Measurements from ENCODE around the gene FFAR1. TPM values are rescaled to one million over a fixed set of nuclear protein-coding genes. Genes with fewer than 3 reads are reported as not detected.

FFAR1 gene
- total and polyA plus RNA-seq, 2 experiments from 2014 or later: not detected

GRCh38 chr19:35388277-35389054 is 40.8 kb downstream of the FFAR1 start:
- H3F3A ChIP-seq (replicated peaks; ENCODE audit: low read depth): no peaks in the 10 kb centered on the region
- H3K27me3 ChIP-seq (ENCODE audit: insufficient read depth): no peaks in the 10 kb centered on the region
- no peak overlapping the region for H3K27ac ChIP-seq (ENCODE audit: low read depth)
- no peaks in the 10 kb centered on the region for H3K79me2 ChIP-seq (replicated peaks; ENCODE audit: insufficient read depth)
- H3K27me3 Mint-ChIP-seq (ENCODE audit: insufficient read depth, low read depth, poor library complexity): no peaks in the 10 kb centered on the region
- TF ChIP-seq ZNF462 (CRISPR knock-in tag; IDR thresholded peaks at IDR 0.05): no peak
- no peak for TF ChIP-seq ZNF114 (CRISPR knock-in tag; IDR thresholded peaks at IDR 0.05)
- TF ChIP-seq JUNB (IDR thresholded peaks at IDR 0.05; ENCODE audit: unreplicated experiment): no peak
- no peak for TF ChIP-seq EZH2 (IDR thresholded peaks at IDR 0.05; ENCODE audit: low read depth, unreplicated experiment)
- TF ChIP-seq EZH2phosphoT487 (IDR thresholded peaks at IDR 0.05; ENCODE audit: unreplicated experiment): no peak
- TF ChIP-seq NANOG (IDR thresholded peaks at IDR 0.05; ENCODE audit: borderline replicate concordance): no peak
- TF ChIP-seq CTCF (conservative IDR thresholded peaks at IDR 0.05; ENCODE audit: low read depth in 2 of 2): no peak
- no peak for TF ChIP-seq STAT1 (IDR thresholded peaks at IDR 0.05; ENCODE audit: unreplicated experiment)
- TF ChIP-seq CREB1 (CRISPR knock-in tag; IDR thresholded peaks at IDR 0.05; ENCODE audit: low read depth): no peak
- no peak for TF ChIP-seq REST (IDR thresholded peaks at IDR 0.05; ENCODE audit: unreplicated experiment)
- no peak for TF ChIP-seq ETS1 (IDR thresholded peaks at IDR 0.05)
- TF ChIP-seq POLR2AphosphoS5 (IDR thresholded peaks at IDR 0.05; ENCODE audit: low read depth): no peak
- TF ChIP-seq ZNF331 (CRISPR knock-in tag; IDR thresholded peaks at IDR 0.05; ENCODE audit: low read depth): no peak
- DNase-seq (ENCODE audit: low spot score) (no peak), ATAC-seq (no peak)
- H3K4me1 ChIP-seq (ENCODE audit: insufficient read depth): no peaks in the 10 kb centered on the region
- no peaks in the 10 kb centered on the region for H4K20me1 ChIP-seq (replicated peaks; ENCODE audit: insufficient read depth)
- no peak overlapping the region for H3K27ac Mint-ChIP-seq
- H3K9me3 Mint-ChIP-seq: peaks cover 55% of the 10 kb centered on the region
- H3K36me3 ChIP-seq (ENCODE audit: insufficient read depth): peaks cover 8% of the 10 kb centered on the region; the same call in 1 of the 2 replicates
- no peak overlapping the region for H3K4me2 ChIP-seq
- H3K4me3 ChIP-seq: no peak overlapping the region
- no peaks in the 10 kb centered on the region for H3K4me1 Mint-ChIP-seq
- H3K4me3 Mint-ChIP-seq: no peak overlapping the region
- no peak overlapping the region for H2AFZ ChIP-seq
- no peaks in the 10 kb centered on the region for H3K9me2 ChIP-seq (ENCODE audit: insufficient read depth)
- peaks cover 11% of the 10 kb centered on the region; the same call in 2 of the 3 replicates for H3K36me3 Mint-ChIP-seq (ENCODE audit: low read depth)
